Measurements from ENCODE around the gene MINPP1.

- no peak for TF ChIP-seq CTCF (IDR thresholded peaks at IDR 0.05; ENCODE audit: low read depth, low read length)
- TF ChIP-seq, protein P1, sequence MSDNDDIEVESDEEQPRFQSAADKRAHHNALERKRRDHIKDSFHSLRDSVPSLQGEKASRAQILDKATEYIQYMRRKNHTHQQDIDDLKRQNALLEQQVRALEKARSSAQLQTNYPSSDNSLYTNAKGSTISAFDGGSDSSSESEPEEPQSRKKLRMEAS (IDR thresholded peaks at IDR 0.05; ENCODE audit: low read depth, low read length), result peak; percentile 52
Measured at GRCh38 chr10:87504640-87505365, at the start of gene MINPP1.
